ENCODE measurements around the gene PSMD5.

Gene PSMD5

GRCh38 chr9:120875195-120875565, 32.5 kb upstream of the PSMD5 start:
- no peak for DNase-seq (ENCODE audit: low read depth in 2 of 2)

- no peak for DNase-seq (ENCODE audit: low read depth in 2 of 2)
Observed at GRCh38 chr9:120874226-120875194, 31.8 kb upstream of the PSMD5 start.

- no peak for DNase-seq (ENCODE audit: low read depth in 2 of 2)
Observed at GRCh38 chr9:120873512-120873911, 30.8 kb upstream of the PSMD5 start.

DNA sequence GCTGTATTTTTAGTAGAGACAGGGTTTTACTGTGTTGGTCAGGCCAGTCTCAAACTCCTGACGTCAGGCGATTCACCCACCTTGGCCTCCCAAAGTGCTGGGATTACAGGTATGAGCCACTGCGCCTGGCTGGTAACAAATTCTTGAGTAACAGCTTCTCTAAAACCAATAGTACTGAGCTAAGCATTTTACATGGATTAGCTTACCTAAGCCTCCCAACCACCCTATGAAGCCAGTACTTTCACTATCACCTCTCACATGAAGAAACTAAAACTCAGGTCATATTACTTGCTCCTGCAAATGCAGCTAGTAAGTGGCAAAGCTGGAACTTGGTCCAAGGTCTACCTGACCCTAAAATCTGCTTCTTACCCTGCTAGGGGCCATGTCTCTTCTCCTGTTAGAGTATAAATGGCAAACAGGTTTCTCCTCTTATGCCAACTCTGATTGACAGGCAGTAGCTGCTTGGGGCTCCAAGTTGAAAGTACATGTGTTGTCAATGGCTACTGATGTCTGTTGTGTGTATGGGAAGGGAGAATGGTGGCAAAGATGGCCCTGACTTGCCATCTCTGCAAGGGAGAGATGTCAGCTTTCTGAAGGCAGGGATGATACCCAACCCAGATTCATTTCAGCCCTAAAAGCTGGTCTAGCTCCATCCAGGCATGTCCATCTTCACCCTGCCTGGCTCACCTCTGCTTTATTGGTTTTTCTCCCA, 30.2 kb upstream of the PSMD5 start:
- no peak for DNase-seq (ENCODE audit: low read depth in 2 of 2)

DNA sequence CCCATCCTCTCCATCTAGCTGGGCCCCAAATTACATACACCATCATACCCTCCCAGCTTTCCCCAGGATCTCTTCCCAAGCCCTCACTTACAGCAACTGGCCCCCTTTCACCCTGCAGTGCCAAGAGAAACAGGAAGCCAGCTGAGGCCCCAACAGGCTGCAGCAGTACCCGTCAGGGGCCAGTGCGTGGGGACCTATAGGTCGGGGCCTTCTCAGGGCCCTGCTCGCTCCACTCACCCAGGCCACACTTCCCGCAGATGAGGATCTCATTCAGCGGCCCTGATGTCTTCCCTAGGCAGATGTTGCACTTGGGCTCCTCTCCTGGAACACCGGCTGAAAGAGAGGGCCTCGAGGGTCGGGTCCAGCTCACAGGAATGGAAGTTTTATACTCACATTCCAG, 27.5 kb upstream of the PSMD5 start:
- DNase-seq (ENCODE audit: low read depth in 2 of 2), result no peak

DNA sequence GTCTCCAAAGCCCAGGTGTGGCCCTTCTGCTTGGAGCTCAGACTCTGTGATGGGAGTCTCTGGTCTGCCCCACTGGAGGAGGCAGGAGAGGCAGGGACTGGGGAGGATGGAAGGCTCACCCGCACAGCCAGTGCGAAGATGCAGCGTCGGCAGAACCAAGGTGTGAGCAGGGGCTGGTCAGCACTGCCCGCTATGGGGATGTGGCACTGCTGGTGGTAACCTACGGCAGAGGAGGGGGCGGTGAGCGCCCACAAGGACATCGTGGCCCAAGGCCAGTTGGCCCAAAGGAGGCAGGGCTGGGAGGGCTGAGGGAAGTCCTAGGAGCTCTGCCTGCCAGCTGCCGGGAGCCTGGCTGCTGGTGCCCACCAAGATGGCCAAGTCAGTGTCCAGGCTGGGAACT, 27.0 kb upstream of the PSMD5 start:
- DNase-seq (ENCODE audit: low read depth in 2 of 2), result no peak

DNA sequence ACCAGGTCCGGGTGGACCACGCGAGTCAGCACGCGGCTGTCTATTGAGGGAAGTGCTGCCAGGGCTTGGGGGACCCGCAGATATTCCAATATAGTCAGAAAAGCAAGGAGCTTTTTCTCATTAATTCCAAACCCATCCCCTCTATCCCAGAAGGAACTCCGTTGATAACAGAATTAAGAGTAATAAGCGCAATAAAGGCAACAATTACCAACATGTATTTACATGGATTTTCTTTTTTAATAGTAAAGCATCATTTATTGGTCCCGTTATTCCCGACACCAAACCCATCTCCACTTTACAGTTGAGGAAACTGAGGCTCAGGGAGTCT, 26.6 kb upstream of the PSMD5 start:
- no peak for DNase-seq (ENCODE audit: low read depth in 2 of 2)

DNA sequence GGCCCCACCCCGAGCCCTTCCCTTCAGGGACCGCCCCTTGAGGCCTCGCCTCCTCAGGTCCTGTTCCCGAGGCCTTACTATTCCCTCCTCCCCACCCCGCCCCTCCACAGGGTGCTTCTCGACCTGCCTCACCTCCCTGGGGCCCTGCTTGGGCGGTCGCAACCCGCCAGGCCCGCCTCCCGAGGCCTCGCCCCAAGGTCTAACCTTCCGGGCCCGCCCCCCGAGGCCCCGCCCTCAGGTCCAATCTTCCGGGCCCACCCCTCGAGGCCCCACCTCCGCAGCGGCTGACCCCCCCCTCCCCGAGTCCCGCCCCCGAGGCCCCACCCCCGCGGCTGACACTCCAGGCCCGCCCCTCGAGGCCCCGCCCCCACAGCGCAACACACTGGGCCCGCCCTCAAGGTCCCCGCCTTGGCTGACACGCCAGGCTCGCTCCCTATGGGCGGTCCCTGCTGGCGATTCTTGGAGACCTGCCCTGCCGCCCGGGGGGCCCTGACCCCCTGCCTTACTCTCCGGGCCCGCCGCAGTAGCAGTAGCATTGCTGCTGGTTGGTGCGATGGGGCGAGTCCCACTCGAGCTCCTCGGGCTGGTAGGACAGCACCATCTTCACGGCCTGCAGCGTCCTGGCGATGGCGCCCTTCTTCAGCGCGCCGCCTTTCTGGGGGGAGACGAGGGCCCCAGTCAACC, 26.1 kb upstream of the PSMD5 start:
- DNase-seq (ENCODE audit: low read depth in 2 of 2), result peak; percentile 94 to 97

GRCh38 chr9:120868339-120868675, 25.6 kb upstream of the PSMD5 start:
- no peak for DNase-seq (ENCODE audit: low read depth in 2 of 2)

- no peak for DNase-seq (ENCODE audit: low read depth in 2 of 2)
Observed at GRCh38 chr9:120867676-120868338, 25.1 kb upstream of the PSMD5 start.

DNA sequence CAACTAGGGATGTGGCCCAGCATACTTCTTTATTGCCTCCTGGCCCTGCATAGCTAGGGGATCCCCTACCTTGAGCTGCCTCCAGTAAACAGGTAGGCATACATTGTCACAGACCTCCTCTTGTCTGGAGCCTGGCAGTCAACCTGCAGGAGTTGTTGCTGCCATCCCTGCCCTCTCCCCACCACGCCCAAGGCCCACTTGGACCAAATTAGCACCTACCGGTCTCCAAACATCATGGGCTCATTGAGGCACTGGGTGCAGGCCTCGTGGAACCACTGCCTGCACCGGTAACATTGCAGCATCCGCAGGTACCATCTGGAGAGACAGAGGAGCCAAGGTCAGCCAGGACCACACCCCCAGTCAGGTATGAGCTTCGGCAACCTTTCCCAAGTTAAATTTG, 23.9 kb upstream of the PSMD5 start:
- no peak for DNase-seq (ENCODE audit: low read depth in 2 of 2)

GRCh38 chr9:120865809-120866208, 23.1 kb upstream of the PSMD5 start:
- no peak for DNase-seq (ENCODE audit: low read depth in 2 of 2)

- DNase-seq (ENCODE audit: low read depth in 2 of 2), result no peak
Observed at GRCh38 chr9:120865176-120865575, 22.5 kb upstream of the PSMD5 start.

DNA sequence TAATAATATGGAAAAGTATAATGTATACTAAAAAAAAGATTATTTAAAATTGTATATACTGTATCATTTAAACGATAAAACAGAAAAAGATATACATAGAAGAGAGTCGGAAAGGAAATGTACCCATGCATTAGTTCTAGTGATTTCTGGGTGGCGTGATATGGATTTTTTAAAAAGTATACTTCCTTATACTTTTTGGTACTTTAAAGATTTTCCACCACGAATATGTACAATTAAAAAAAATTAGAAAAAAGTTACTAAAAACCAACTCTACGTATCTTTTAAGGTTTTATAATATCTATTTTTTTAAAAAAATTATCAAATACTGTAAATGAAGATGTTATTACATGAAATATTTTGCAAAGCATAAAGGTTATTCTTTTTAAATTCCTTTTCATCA, 22.0 kb upstream of the PSMD5 start:
- no peak for DNase-seq (ENCODE audit: low read depth in 2 of 2)

DNA sequence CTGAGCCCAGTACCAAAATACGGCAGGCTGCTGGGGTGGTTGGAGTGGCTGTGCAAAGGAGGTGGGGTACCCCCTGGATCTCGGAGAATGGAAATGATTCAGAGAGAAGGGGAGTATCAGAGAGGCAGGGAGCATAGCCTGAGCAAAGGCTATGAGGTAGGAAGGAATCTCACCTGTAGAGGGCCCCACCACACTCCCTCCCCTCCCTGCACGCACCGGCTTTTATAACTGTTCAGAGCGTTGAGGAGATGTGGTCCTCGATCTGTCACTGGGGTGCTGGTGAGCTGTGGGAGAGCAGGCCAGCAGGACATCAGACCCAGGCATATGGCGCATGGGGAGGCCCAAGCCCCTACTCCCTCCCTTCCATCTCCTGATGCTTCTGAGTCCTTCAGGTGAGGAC, 21.1 kb upstream of the PSMD5 start:
- DNase-seq (ENCODE audit: low read depth in 2 of 2), result no peak

DNA sequence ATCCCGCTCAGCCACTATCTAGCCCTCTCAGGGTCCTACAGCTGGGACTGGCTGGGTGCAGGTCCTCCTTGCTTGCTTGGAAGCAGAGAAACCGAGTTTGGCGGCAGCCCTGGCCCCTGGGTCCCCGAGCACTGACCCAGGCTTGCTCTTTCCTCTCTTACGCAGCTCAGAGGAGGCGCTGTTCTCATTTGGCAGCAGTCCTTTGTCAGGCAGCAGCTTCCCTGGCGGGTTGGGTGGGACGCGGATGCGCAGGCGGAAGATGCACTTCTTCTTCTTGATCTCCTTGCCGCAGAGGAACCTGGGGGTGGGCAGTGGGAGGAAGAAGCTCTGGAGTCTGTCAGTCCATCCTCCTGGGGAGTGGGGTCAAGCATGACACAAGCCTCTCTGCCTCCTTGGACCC, 19.7 kb upstream of the PSMD5 start:
- no peak for DNase-seq (ENCODE audit: low read depth in 2 of 2)

DNA sequence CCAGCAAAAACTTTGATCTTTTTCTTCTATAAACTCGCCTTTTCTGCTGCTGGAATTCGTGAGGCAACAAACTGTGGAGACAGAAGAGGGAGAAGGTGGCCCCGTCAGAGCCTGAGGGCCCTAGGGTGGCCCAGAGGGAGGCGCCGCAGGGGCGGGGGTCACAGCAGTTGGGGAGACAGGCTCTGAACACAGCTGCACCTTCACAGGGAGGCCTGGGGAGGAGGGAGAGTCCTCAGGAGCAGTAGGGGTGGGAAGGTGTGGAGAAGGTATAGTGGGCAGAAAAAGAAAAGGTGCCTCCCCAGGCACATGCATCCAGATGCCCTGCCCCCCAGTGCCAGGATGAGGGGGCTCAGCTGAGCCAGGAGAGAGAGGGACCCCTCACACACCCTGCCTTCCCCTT, 19.2 kb upstream of the PSMD5 start:
- no peak for DNase-seq (ENCODE audit: low read depth in 2 of 2)

GRCh38 chr9:120860083-120860482, 17.4 kb upstream of the PSMD5 start:
- no peak for DNase-seq (ENCODE audit: low read depth in 2 of 2)

DNA sequence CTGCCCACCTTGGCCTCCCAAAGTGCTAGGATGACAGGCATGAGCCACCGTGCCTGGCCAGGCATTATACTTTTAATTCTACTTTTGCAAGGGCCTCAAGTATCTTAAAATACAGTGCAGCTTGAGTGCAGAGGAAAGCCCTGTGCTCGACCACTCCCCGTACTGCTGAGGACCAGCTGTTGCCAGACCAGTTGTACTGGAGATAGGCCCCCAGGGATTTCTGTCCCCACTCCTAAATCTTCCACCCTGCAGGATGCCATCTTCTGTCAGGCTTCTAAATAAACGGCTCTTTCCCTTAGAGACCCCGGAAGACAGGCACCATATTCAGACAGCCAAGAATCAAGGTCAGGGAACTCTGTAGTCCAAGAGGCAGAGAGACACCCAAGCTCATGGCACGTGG, 16.6 kb upstream of the PSMD5 start:
- no peak for DNase-seq (ENCODE audit: low read depth in 2 of 2)

- no peak for DNase-seq (ENCODE audit: low read depth in 2 of 2)
Observed at GRCh38 chr9:120857902-120858301, 15.2 kb upstream of the PSMD5 start.

DNA sequence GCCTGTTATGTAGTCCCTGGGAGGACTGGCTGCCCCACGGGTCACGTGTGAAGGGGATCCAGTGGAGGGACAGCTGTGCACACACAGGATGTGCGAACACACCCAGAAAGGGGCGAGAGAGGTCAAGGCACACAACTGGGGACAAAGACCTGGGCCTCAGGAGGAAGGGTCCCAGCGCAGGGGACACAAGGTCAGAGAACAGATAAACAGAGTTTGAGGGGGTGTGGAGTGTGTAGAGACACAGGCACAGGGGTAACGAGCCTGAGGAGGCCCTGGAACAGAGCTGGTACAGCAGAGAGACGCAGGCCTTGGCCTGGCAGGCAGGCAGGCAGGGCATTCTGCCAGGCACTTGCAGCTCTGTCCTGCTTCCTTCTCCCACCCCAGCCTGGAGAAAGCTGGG, 14.8 kb upstream of the PSMD5 start:
- no peak for DNase-seq (ENCODE audit: low read depth in 2 of 2)

- no peak for DNase-seq (ENCODE audit: low read depth in 2 of 2)
Observed at GRCh38 chr9:120856700-120857099, 14.0 kb upstream of the PSMD5 start.

All from stimulated activated CD4-positive, alpha-beta T cell treated with anti-CD3 and anti-CD28 coated beads, Interleukin-12 subunit alpha, Interleukin-12 subunit beta, amount 100 ng/mL, for 24 hours (primary cell).